ENCODE results near the gene PSTPIP1.

DNA sequence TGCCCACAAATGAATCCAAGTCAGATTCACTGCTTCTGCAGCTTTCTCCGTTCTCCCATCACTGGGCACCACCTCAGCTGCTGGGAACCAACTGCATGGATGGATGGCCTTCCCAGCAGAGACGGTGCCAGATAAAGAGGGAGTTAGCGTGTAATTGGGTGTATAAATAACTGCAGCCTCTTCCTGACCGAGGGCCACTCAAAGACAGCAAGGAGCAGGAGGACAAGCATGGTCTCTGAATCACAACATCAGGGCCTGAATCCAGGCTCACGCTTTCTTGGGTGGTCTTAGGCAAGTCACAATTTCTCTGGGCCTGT, 44.2 kb downstream of the PSTPIP1 start:
- TF ChIP-seq ATF7 (IDR thresholded peaks at IDR 0.05) (no peak), ZNF274 (IDR thresholded peaks at IDR 0.05; ENCODE audit: borderline replicate concordance, low read depth, low read length) (no peak), MXI1 (IDR thresholded peaks at IDR 0.05; ENCODE audit: low read depth, low read length) (no peak)
- TF ChIP-seq, protein P1, sequence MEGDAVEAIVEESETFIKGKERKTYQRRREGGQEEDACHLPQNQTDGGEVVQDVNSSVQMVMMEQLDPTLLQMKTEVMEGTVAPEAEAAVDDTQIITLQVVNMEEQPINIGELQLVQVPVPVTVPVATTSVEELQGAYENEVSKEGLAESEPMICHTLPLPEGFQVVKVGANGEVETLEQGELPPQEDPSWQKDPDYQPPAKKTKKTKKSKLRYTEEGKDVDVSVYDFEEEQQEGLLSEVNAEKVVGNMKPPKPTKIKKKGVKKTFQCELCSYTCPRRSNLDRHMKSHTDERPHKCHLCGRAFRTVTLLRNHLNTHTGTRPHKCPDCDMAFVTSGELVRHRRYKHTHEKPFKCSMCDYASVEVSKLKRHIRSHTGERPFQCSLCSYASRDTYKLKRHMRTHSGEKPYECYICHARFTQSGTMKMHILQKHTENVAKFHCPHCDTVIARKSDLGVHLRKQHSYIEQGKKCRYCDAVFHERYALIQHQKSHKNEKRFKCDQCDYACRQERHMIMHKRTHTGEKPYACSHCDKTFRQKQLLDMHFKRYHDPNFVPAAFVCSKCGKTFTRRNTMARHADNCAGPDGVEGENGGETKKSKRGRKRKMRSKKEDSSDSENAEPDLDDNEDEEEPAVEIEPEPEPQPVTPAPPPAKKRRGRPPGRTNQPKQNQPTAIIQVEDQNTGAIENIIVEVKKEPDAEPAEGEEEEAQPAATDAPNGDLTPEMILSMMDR (IDR thresholded peaks at IDR 0.05 in 2 of 3, conservative IDR thresholded peaks at IDR 0.05 in 1 of 3; ENCODE audit: insufficient read depth in 2 of 3, low read depth in 1 of 3, low read length in 3 of 3) = no peak

Data from K562 (cell line).